GM19351 (cell line): ENCODE measurements around the gene TMEM141.
A peak's percentile ranks its signal among the peaks of the same experiment; 100 is the strongest.

ENCODE experiments used
- ATAC-seq: cut with Tn5 transposase; IDR thresholded peaks from one replicate; pipeline ENCODE4 v1.9.1; 2021; ENCODE audit warnings: mild to moderate bottlenecking, moderate library complexity; ENCODE audit not compliant: unreplicated experiment

The TMEM141 gene

GRCh38 chr9:136808075-136808805 is 17.1 kb downstream of the TMEM141 start:
- ATAC-seq = peak; percentile 39

- ATAC-seq = no peak
These were observed 17.6 kb downstream of the TMEM141 start for GRCh38 chr9:136808806-136809158.

- ATAC-seq = no peak
These were observed 23.7 kb downstream of the TMEM141 start for GRCh38 chr9:136814725-136815421.

GRCh38 chr9:136815422-136815782 is 24.3 kb downstream of the TMEM141 start:
- no peak for ATAC-seq

GRCh38 chr9:136820971-136821825 is 30.1 kb downstream of the TMEM141 start:
- no peak for ATAC-seq

GRCh38 chr9:136821826-136822544 is 30.8 kb downstream of the TMEM141 start:
- no peak for ATAC-seq

- ATAC-seq = no peak
These were observed 32.2 kb downstream of the TMEM141 start for GRCh38 chr9:136823136-136824046.

- ATAC-seq = no peak
These were observed 33.5 kb downstream of the TMEM141 start for GRCh38 chr9:136824496-136825225.

- no peak for ATAC-seq
These were observed 34.4 kb downstream of the TMEM141 start for GRCh38 chr9:136825295-136826187.

- no peak for ATAC-seq
These were observed 35.0 kb downstream of the TMEM141 start for GRCh38 chr9:136826188-136826541.

- no peak for ATAC-seq
These were observed 35.8 kb downstream of the TMEM141 start for GRCh38 chr9:136826703-136827582.

GRCh38 chr9:136827794-136828473 is 36.8 kb downstream of the TMEM141 start:
- no peak for ATAC-seq

- no peak for ATAC-seq
These were observed 37.5 kb downstream of the TMEM141 start for GRCh38 chr9:136828474-136829140.

- ATAC-seq = no peak
These were observed 38.3 kb downstream of the TMEM141 start for GRCh38 chr9:136829412-136829811.

- ATAC-seq = no peak
These were observed 39.1 kb downstream of the TMEM141 start for GRCh38 chr9:136829981-136830885.
